BJ (cell line): ENCODE measurements around the gene CHST12. TPM values are rescaled to one million over a fixed set of nuclear protein-coding genes. Genes with fewer than 3 reads are reported as not detected.
"Not testable (repeated sequence)": the region's sequence is repeated elsewhere in the genome, so short reads cannot be mapped to it uniquely, and the experiment has no call there.

Experiments used
- CTCF ChIA-PET: fragments of 350-600 bp; formaldehyde crosslinking; extraction: SDS; loops from one replicate; lab custom pipeline; 2021; ENCODE audit warnings: antibody characterized with exemption, inconsistent platforms; lab: Yijun Ruan, JAX
- POLR2A ChIA-PET: fragments of 300-600 bp; sonication (Branson Sonifier 250); formaldehyde crosslinking; extraction: SDS; loops from one replicate; lab custom pipeline; 2021; ENCODE audit warnings: antibody characterized with exemption; lab: Charles Lee
- DNase-seq: peaks from one replicate; pipeline ENCODE4 v3.0.0-alpha.2; 2011; ENCODE audit warnings: low read depth
- H3K27me3 ChIP-seq: 2 replicates; pipeline ENCODE4 v1.6.0; 2011; ENCODE audit warnings: low read length; ENCODE audit not compliant: control insufficient read depth, insufficient read depth
- H3K36me3 ChIP-seq: 2 replicates; pipeline ENCODE4 v1.5.1; 2011; ENCODE audit warnings: low read length; ENCODE audit not compliant: control insufficient read depth, insufficient read depth
- H3K4me3 ChIP-seq: 2 replicates; pipeline ENCODE4 v1.5.1; 2011; ENCODE audit warnings: low read depth, mild to moderate bottlenecking, control low read depth, low read length
- CTCF ChIP-seq: IDR thresholded peaks from 2 replicates; pipeline ENCODE4 v1.5.1; 2011; ENCODE audit warnings: low read depth, mild to moderate bottlenecking, control low read depth, inconsistent platforms, low read length, moderate library complexity; ENCODE audit not compliant: insufficient read depth
- polyA plus RNA-seq: library from polyadenylated mRNA; depleted of rRNA; stranded (reverse); fragments of >200 nt; gene quantifications from 2 replicates; pipeline ENCODE4 v1.2.3, GENCODE V29; 2011

Gene CHST12
- polyA plus RNA-seq, 1 experiment, result 18.4 TPM

GRCh38 chr7:2386964-2387669, 16.3 kb upstream of the CHST12 start:
- Histone ChIP-seq H3K4me3 (no peak overlapping the region), H3K27me3 (no peaks in the 10 kb centered on the region), H3K36me3 (peaks cover 3% of the 10 kb centered on the region)
- no peak for DNase-seq
- POLR2A ChIA-PET, result interaction anchor here (0.6 kb wide), 1 partner anchor 33 kb away, joined by 6 read pairs; no protein-coding TSS in a partner anchor
- CTCF ChIA-PET, result interaction anchor here (0.6 to 0.9 kb wide), 2 partner anchors 22 to 614 kb away, joined by 3 to 4 read pairs; no protein-coding TSS in a partner anchor
- TF ChIP-seq CTCF, result no peak

GRCh38 chr7:2387897-2388636, 15.3 kb upstream of the CHST12 start:
- POLR2A ChIA-PET, result no interaction called here
- no peak for TF ChIP-seq CTCF
- CTCF ChIA-PET, result no interaction called here
- no peak for DNase-seq
- Histone ChIP-seq H3K27me3 (no peaks in the 10 kb centered on the region), H3K4me3 (no peak overlapping the region), H3K36me3 (no peaks in the 10 kb centered on the region)

- POLR2A ChIA-PET, result no interaction called here
- H3K36me3 ChIP-seq, result no peaks in the 10 kb centered on the region
- CTCF ChIA-PET, result no interaction called here
- TF ChIP-seq CTCF, result no peak
- no peak for DNase-seq
- no peak overlapping the region for H3K4me3 ChIP-seq
- no peaks in the 10 kb centered on the region for H3K27me3 ChIP-seq
Measured at GRCh38 chr7:2388637-2388954, 14.8 kb upstream of the CHST12 start.

GRCh38 chr7:2390020-2390816, 13.2 kb upstream of the CHST12 start:
- POLR2A ChIA-PET, CTCF ChIA-PET, H3K36me3 ChIP-seq, DNase-seq, H3K4me3 ChIP-seq, H3K27me3 ChIP-seq: not testable (repeated sequence)

- DNase-seq, result no peak
- ChIA-PET CTCF (interaction anchor here (1.2 to 1.4 kb wide), 2 partner anchors 46 to 75 kb away, joined by 3 to 6 read pairs; no protein-coding TSS in a partner anchor), POLR2A (interaction anchor here (0.6 kb wide), 1 partner anchor 238 kb away, joined by 3 read pairs; the partner anchor contains the start of gene TTYH3)
- no peak for TF ChIP-seq CTCF
- Histone ChIP-seq H3K27me3 (no peaks in the 10 kb centered on the region), H3K4me3 (no peak overlapping the region), H3K36me3 (no peaks in the 10 kb centered on the region)
Measured at GRCh38 chr7:2393706-2394105, 9.7 kb upstream of the CHST12 start.
